ENCODE measurements around the gene SPATA12.

GRCh38 chr3:57087361-57088092, 27.1 kb downstream of the SPATA12 start:
- TF ChIP-seq CTCF (IDR thresholded peaks at IDR 0.05) (no peak), EP300 (IDR thresholded peaks at IDR 0.05) (no peak), POLR2A (IDR thresholded peaks at IDR 0.05) (no peak)

Measured in suprapubic skin (tissue), 3 donors.